GM18868 (cell line): ENCODE measurements around the gene ZFP3.
"Not testable (repeated sequence)": the region's sequence is repeated elsewhere in the genome, so short reads cannot be mapped to it uniquely, and the experiment has no call there.

ENCODE experiments used
- ATAC-seq: cut with Tn5 transposase; IDR thresholded peaks from one replicate; pipeline ENCODE4 v1.9.1; 2021; ENCODE audit warnings: mild to moderate bottlenecking, moderate library complexity; ENCODE audit not compliant: unreplicated experiment

ZFP3 gene

DNA sequence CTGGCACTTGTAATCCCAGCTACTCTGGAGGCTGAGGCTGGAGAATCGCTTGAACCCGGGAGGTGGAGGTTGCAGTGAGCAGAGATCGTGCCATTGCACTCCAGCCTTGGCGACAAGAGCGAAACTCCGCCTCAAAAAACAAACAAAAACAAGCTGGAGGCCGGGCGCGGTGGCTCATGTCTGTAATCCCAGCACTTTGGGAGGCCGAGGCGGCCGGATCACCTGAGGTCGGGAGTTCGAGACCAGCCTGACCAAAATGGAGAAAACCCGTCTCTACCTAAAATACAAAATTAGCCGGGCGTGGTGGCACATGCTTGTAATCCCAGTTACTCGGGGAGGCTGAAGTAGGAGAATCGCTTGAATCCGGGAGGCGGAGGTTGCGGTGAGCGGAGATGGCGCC, 992 bp upstream of the ZFP3 start:
- ATAC-seq = not testable (repeated sequence)

DNA sequence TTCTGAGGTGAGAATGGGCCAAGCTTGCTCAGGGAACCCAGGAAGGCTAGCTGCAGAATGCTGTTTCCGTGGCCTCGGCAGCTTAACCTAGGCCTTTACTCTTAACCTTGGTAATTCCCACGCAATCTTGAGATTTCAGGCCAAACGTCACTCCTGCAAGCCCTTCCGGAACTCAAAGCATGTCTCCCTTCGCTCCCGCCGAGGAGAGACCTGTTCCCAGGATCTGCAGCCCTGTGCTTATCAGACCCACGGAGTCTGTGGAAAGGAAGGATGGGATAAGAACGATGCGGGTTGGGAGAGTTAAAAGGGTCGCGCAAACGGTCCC, 524 bp upstream of the ZFP3 start:
- ATAC-seq = no peak

DNA sequence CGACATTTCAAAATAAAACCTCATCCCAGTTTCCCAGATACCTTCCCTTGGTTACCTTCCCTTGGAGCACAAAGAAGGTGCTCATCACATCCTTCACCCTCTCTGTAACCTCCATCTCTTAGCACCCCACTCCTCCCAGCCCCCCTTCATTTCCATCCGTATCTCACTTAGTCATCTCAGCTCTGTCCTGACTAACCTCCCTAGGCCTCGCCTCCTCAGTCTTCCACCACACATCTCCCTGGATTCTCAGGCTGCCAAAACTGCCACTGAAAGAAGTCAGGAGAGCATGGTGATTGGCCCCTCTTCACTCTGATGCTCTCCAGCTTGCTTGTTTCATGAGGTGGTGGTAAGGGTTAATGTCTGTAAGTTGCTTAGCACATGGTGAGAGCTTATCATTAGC, 2.3 kb downstream of the ZFP3 start:
- no peak for ATAC-seq

DNA sequence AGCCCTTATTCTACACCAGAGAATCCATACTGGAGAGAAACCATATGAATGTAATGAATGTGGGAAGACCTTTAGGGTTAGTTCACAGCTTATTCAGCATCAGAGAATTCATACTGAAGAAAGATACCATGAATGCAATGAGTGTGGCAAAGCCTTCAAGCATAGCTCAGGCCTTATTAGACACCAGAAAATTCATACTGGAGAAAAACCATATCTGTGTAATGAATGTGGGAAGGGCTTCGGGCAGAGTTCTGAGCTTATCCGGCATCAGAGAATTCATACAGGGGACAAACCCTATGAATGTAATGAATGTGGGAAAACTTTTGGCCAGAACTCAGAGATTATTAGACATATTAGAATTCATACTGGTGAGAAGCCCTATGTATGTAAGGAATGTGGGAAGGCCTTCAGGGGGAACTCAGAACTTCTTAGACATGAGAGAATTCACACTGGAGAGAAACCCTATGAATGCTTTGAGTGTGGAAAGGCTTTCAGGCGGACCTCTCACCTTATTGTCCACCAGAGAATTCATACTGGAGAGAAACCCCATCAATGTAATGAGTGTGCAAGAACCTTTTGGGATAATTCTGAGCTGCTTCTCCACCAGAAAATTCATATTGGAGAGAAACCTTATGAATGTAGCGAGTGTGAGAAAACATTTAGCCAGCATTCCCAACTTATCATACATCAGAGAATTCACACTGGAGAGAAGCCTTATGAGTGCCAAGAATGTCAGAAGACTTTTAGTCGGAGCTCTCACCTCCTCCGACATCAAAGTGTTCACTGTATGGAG, 14.1 kb downstream of the ZFP3 start:
- no peak for ATAC-seq

DNA sequence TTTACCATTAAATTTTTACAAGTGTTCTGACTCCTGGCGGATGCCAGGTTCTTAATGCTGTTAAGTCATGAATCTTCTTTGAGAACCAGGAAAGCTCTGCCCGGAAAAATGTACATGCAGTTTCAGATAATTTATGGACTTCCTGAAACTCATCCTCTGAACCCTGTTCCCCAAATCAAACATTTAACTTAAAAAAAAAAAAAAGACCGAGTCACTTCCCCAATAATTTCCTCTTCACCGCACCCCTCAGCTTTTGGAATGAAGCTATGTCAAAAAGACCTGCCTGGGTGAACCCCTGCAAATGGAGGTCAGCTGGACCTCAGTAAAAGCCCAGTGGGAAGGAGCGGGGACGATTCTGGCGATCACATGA, 18.4 kb downstream of the ZFP3 start:
- no peak for ATAC-seq

DNA sequence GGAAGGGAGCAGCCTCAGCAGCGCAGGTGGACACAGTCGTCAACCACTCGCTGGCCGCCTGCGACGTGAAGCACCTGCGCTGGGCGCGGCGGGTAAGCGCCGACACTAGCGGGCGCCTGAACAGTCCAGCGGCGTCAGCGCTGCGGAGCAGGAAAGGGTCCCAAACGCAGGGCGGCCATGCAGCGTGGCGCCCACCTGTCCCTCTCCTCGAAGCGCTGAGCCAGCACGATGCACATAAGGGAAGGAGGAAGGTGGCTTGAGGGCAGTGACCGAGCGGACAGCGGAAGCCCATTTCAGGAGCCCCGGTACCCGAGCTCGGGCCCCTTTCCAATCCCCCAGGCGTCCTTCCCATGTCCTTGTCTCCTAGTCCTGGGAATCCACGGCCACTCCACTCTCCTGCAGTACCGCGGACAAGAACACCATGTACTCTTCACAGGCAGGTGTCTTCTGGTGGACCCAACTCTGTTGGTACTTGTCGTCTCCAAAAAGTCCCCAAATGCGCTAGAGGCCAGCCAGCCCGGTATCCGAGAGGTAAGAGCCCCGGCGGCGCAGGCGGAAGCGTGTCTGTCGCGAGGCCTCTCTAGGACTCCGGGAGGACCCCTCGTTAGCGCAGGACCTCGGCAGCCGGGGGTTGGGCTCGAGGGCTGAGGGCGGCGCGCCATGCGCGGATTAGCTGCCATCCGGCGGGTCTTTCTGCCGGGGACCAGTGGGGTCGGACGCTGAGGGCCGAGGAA, 19.0 kb downstream of the ZFP3 start:
- ATAC-seq = no peak

DNA sequence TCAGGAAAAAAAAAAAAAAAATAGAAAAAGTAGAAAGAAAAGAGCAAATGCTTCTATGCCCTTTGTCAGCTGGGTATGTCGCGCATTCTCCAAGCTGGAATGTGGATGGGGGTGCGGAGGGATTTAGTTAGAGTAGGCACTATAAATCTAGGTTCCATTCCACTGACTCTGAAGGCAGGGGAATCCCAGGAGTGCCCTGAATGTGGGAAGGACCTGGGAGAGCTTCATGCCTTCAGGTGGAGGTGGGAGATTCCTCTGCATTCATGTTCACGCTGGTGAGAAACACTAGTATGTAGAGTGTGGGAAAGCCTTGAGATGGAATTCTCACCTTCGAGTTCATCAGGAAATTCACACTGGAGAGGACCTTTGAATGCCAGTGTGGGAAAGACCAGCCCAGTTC, 21.0 kb downstream of the ZFP3 start:
- no peak for ATAC-seq

DNA sequence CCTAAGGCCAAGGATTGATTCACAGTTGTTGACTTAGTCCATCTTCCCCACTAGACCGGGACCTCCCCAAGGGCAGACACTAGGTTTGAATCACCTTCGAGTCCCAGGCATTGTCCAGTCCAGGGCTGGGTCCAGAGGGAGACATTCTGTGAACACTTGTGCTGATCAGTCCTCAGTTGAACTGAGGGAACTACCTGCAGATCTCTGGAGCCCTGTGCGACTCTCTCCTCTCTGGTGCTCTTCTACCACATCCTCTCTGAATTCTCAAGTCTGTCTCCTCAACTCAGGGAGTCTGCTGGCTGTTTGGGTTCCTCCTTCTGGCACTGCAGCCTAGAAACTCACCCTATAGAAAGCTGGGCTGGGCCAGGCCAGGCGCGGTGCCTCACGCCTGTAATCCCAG, 22.6 kb downstream of the ZFP3 start:
- no peak for ATAC-seq

DNA sequence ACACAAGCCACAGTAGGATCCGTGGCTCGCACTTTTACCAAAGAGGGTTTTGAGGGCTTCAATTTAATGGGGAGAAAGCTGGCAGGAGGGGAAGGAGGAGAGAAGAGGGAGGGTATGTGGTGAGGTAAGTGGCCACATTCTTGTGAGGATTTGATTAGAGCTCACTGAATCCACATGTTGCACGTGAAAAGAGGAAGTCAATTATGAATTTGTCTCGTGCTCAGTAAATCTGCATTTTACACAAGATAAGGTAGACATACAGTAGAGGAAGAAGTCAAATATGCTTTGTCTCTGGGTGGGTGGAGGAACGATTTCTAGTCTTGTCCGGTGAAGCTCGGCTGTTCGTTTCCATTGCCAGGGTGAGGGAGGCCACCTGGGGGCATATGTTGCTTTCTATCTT, 32.5 kb downstream of the ZFP3 start:
- no peak for ATAC-seq

DNA sequence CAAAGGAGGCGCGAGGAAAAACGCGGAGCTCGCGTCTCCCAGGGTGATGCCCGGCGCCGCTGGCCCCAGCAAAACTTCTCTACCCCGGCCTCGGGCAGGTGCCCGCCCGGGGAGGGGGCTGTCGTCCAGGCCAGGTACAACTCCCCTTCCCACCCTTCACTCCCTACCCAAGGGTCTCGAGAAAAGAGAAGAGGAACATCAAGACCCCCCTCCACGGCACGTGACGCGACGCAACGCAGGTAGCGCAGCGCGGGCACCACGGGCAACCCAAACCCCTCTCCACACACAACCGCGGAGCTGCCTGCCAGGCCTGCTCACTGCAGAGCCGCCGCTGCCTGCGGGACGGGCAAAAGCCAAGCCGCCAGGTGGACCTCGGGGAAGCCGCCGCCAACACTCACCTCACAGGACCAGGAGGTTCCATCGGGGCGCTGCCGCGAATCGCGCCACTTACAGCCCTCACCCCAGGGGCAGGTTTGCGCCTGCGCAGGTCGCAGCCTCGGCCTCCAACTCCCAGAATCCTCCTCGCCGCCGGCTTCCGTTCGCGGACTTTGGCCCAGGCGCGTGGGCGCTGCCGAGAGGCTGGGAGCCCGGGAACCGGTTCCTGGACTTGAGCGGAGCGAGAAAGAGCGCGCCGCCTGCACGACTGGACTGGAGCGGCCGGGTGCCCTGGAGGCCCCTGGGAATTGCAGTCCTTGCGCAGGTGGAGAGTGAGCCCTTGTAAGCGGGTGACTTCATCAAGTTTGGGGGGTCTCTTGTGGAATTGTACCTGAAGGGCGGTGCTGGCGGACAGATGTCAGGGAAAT, 33.3 kb downstream of the ZFP3 start, which contains the start of gene ZNF232:
Gene ZNF232, minus strand, starts transcription at position 477 of the 803 bp plus-strand sequence. Its CDS starts 56 bp downstream, at position 421.
- peak; percentile 67 for ATAC-seq

DNA sequence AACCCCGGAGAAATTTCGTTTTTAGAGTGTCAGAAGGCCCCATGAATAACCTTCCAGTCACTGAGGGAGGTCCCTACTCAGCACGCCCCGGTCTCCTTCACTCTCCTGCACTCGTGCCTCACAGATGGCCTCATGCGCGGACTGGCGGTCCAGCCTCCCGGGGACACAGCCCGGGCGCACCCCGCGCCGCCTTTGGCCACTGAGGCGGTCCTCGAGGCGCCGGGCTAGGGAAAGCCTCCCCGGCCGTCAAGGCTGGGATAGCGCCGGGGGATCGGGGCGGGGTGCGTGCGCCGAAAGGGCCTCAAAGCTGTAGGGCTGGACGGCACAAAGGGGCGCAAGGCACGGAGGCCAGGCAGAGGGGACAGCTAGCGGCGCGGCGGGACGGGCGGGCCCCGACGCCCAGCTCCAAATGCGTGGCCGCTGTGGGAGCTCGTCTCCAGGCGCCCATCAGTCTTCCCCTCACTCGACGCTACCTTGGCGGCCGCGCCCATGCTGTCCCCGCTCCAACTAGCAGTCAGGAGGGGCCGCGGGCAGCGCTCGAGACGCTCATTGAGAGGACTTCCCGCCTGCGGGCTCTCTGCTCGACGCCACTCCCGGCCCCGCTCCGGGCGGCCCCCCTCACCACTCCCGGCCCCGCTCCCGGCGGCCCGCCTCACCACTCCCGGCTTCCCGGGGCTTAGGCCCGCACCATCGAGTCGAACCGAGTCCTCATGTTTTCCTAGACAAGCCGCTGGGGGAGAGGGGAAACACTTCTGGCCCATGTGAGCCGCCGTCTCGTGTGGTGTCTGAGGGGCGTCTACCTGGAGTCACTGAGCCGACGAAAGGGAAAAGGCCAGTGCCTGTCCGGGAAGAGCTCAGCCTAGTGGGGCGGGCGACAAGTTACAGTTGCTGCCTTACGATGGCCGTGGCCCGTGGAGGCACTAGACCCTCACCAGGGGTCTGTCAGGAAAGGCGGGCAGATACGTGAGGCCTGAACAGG, 37.7 kb downstream of the ZFP3 start, which contains the start of gene USP6:
Gene USP6, plus strand, starts transcription at position 360 of the 979 bp plus-strand sequence. CDS start 14,336 bp downstream, outside the sequence.
- ATAC-seq = no peak

DNA sequence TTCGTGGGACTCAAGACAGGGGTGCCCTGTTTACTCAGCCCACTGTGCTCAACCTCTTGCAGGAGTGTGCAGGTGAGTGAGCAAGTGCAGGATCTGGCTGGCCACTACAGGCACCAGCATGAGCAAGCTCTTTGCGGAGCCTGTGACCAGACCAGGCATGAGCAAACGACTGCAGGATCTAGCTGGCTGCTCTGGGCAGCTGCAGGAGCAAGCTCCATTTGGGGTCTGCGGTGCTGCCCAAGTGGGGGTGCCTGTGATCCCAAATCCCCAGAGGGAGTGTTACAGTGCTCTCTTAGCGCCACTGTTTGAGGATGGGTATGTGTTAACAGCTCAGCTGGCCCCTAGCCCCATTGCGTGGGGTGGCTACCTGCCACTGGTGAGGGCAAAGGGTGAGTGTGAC, 40.0 kb downstream of the ZFP3 start:
- ATAC-seq = no peak

DNA sequence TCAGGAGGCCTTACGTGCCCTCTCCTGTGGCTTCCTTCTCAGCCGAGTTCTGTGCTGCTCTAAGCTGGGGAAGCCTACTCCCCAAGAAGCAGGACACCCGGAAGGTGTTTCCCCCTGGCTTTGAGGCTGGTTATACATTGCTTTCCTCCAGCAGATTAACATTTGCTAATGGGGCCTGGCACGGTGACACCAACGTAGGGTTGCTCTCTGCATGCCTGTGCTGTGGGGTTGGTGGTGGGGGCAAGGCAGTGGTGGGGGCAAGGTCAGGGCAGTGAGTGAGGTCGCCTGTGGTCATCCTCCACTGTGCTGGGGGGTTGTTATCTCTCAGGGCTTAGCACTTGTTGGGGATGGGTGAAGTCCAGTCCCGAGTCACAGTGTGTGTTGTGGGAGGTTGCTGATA, 41.8 kb downstream of the ZFP3 start:
- ATAC-seq = no peak

DNA sequence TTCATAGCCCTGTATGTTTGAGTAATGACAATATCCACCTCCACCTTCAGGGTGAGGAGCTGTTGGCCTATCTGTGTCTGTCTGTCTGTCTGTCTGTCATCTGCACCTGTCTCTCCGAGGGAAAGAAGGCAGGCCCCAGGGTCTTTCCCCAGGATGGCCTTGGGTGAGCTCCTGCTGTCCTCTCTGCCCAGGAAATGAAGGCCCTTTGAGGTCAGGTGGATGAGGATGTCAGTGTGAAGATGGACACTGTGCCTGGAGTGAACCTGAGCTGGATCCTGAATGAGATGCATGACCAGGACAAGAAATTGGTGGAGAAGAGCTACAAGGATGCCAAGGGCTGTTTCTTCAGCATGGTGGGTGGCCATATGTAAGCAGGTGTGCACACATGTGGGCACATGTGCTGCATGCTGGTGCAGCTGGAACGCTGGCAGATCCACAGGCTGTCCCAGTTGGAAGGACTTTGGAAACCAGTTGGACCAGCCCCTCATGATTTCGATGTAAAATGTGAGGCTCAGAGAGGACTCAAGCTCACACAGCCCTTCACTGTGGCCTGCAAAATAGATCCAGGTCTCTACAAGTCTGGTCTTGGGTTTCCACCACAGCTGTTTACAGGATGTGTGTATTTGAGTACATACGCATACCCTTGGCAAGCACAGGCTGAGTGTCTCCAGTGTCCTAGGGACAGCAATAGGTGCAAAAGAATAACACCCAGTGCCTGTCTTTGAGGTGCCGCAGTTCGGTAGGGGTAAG, 42.3 kb downstream of the ZFP3 start:
- not testable (repeated sequence) for ATAC-seq

DNA sequence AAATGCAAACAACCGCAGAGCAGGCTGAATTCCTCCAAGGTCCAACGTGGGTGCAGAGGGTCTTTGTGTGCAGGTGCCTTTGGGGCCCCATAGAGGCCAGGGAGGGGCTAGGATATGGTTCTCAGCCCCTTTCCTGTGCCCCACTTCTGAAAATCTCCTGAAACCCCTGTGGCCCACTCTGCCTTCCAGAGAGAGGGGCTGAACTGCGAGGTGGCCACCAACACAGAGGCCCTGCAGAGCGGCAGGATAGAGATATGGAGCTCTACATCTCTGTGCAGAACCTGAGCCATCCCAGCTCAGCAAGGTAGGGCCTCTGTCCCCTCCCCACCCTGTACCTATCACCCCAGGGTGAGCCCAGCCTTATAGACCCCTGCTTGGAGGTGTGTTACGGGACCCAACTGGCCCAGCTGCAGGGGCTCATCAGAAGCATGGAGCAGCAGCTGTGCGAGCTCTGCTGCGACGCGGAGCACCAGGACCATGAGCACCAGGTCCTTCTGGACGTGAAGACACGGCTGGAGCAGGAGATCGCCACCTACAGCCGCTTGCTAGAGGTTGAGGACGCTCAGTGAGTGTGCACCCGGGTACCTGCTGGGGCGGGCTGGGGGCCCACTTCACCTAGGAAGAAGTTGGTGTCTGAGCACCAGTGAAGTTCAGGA, 43.0 kb downstream of the ZFP3 start:
- ATAC-seq = no peak

DNA sequence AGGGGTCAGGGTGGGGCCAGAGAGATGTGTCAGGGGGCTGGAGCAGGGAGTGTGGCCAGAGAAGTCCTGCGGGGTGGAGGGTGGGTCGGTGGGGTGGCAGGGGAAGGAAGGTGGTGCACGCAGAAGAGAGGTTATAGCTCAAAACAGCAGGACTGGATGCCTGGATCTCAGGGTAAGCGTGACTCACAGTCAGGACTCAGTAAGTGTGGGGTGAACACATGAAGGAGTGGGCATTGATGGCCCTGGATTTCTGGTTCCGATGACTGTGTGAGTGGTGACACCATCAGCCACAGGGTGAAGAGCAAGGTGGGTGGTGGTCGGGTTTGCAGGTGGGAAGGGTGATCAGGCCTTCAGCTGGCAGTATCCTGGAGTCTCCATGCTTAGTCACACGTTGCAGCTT, 43.8 kb downstream of the ZFP3 start:
- ATAC-seq = not testable (repeated sequence)

DNA sequence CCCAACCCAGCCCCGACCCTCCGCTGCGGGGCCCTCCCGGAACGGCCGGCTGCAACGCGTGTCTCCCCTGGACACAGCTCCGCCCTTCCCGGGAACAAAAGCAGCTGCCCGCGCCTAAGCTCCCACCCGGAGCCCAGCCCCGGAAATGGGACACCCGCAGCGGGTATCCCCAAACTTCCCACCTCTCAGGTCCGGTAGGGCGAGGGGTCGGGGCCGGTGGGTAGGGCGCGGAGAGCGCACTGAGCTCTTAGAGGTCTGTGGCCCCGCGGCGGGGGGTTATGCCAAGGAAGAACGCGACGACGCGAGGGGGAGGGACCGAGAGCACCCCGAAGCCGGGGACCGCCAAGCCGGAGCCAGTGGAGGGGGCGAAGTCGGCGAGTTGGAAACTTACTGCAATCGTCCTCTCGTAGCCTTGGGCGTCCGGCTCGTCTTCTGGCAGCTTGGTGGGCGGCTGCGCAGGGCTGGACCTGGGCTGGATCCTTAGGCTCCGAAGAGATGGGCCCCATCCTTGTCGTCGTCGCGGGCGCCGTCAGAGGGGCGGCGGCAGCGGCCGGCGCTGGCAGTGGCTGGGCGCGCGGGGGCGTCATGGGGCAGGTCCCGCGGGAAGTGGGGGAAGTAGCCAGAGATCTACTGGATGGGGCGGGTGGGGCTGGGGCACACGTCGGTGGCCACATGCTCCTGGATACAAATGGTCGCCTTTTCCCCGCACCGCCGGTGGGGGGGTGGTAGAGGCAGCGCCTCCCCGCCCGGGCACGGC, 44.5 kb downstream of the ZFP3 start:
- ATAC-seq = no peak

DNA sequence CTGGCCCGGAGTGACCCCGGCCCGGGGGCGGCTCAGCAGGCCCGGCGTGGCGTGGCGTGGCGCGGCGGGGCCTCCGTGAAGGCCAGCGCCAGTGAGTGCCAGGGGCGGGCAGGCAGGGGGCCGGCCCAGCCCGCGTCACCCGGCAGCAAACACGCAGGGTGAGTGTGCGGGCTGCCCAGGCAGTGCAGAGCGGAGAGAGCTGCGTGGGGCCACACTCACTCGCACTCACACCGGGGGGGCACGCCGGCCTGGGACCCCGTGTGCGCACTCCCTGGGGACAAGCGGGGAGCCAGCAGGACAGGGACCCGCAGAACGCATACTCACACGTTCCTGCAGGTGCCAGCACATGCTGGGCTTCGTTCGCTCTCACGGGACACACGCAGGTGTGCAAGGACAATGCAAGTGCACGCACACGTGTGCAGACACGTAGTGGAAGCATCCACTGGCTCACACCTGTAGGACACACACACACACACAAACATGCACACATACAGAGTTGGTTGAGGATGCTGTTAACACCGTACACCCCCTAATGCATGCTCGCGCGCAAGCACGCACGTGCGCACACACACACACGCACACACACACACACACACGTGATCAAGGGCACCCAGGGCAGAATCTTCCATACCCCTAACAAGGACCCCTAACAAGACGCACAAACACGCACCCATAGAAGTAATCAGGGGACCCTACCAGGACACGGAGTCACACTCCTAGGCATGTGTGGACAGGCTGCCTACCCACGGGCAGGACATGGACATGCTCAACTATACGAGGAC, 45.3 kb downstream of the ZFP3 start:
- no peak for ATAC-seq
